HG02885 (cell line): Measurements from ENCODE around the gene FAH.

Experiments
- ATAC-seq: cut with Tn5 transposase; IDR thresholded peaks from one replicate; pipeline ENCODE4 v1.9.1; 2021; ENCODE audit warnings: mild to moderate bottlenecking; ENCODE audit not compliant: unreplicated experiment, poor library complexity

FAH gene

GRCh38 chr15:80228959-80229610 lies 76.3 kb downstream of the FAH start:
- no peak for ATAC-seq

- ATAC-seq: no peak
Observed at GRCh38 chr15:80231371-80231770, 78.6 kb downstream of the FAH start.

GRCh38 chr15:80233581-80233980 lies 80.8 kb downstream of the FAH start:
- ATAC-seq: no peak

- no peak for ATAC-seq
Observed at GRCh38 chr15:80234883-80235282, 82.1 kb downstream of the FAH start.
